Progenitor cell of endocrine pancreas (in vitro differentiated cells): ENCODE results near the gene ZBTB9. TPM values are rescaled to one million over a fixed set of nuclear protein-coding genes. Genes with fewer than 3 reads are reported as not detected.

Source experiments
- DNase-seq: peaks from one replicate; pipeline ENCODE4 v3.0.0; 2021; ENCODE audit warnings: low spot score; ENCODE audit not compliant: unreplicated experiment
- H3K27ac Mint-ChIP-seq: 2 replicates; pipeline ENCODE4 v1.8.0; 2021; ENCODE audit warnings: mild to moderate bottlenecking, moderate library complexity, mixed read lengths
- H3K27me3 Mint-ChIP-seq: 2 replicates; pipeline ENCODE4 v1.8.0; 2021; ENCODE audit warnings: mixed read lengths
- H3K36me3 Mint-ChIP-seq: 2 replicates; pipeline ENCODE4 v1.8.0; 2022; ENCODE audit warnings: mixed read lengths; ENCODE audit not compliant: insufficient read depth
- H3K4me1 Mint-ChIP-seq: 2 replicates; pipeline ENCODE4 v1.8.0; 2021; ENCODE audit warnings: low read depth, mixed read lengths
- H3K4me3 Mint-ChIP-seq: 2 replicates; pipeline ENCODE4 v1.8.0; 2021; ENCODE audit warnings: low read depth, mild to moderate bottlenecking, moderate library complexity, mixed read lengths
- H3K9me3 Mint-ChIP-seq: 2 replicates; pipeline ENCODE4 v1.8.0; 2021; ENCODE audit warnings: low read depth, mixed read lengths
- CTCF ChIP-seq: fragments of 200-600 bp; sonication (generic); IDR thresholded peaks from one replicate; pipeline ENCODE4 v1.5.0; 2021; ENCODE audit warnings: antibody characterized with exemption, mild to moderate bottlenecking; ENCODE audit not compliant: unreplicated experiment
- total RNA-seq: library from RNA; stranded (reverse); gene quantifications from 2 replicates; pipeline ENCODE4 v1.2.1, GENCODE V29; 2021

ZBTB9 gene
- total RNA-seq, 1 donor from 2014 or later, result 15.7 TPM

GRCh38 chr6:33417128-33417902, 37.1 kb upstream of the ZBTB9 start:
- H3K36me3 Mint-ChIP-seq, result peaks cover 8% of the 10 kb centered on the region
- TF ChIP-seq CTCF, result no peak
- no peaks in the 10 kb centered on the region for H3K9me3 Mint-ChIP-seq
- DNase-seq, result no peak
- peaks cover 39% of the 10 kb centered on the region for H3K4me1 Mint-ChIP-seq
- H3K4me3 Mint-ChIP-seq, result peak overlapping the region; percentile 98
- H3K27me3 Mint-ChIP-seq, result no peaks in the 10 kb centered on the region
- peak overlapping the region; percentile 99 for H3K27ac Mint-ChIP-seq

- DNase-seq, result peak; percentile 95
- Mint-ChIP-seq H3K27ac (peak within 1 kb of the TSS; percentile 99), H3K9me3 (no peaks in the 10 kb centered on the region), H3K4me1 (peaks cover 38% of the 10 kb centered on the region), H3K36me3 (peaks cover 8% of the 10 kb centered on the region), H3K4me3 (peak within 1 kb of the TSS; percentile 98), H3K27me3 (no peaks in the 10 kb centered on the region)
- TF ChIP-seq CTCF, result peak; percentile 43
These were observed 36.3 kb upstream of the ZBTB9 start, which contains the start of gene CUTA for GRCh38 chr6:33417903-33418689. CUTA (minus strand) TSS chr6:33418107; CDS start chr6:33418000, 107 bp downstream.

- DNase-seq, result no peak
- Mint-ChIP-seq H3K9me3 (no peaks in the 10 kb centered on the region), H3K27me3 (no peaks in the 10 kb centered on the region), H3K4me1 (peaks cover 39% of the 10 kb centered on the region), H3K4me3 (peak overlapping the region; percentile 98), H3K36me3 (peaks cover 8% of the 10 kb centered on the region), H3K27ac (peak overlapping the region; percentile 99)
- no peak for TF ChIP-seq CTCF
These were observed 35.6 kb upstream of the ZBTB9 start for GRCh38 chr6:33418690-33419291.

- no peaks in the 10 kb centered on the region for H3K27me3 Mint-ChIP-seq
These were observed 34.5 kb upstream of the ZBTB9 start, which contains the start of gene SYNGAP1 for GRCh38 chr6:33419580-33420490. SYNGAP1 (plus strand) TSS chr6:33420065; CDS start chr6:33420265, 200 bp downstream.

More at GRCh38 chr6:33419580-33420490, 34.5 kb upstream of the ZBTB9 start, which contains the start of gene SYNGAP1:
- Mint-ChIP-seq H3K36me3 (peaks cover 2% of the 10 kb centered on the region), H3K9me3 (no peaks in the 10 kb centered on the region), H3K4me3 (peak within 1 kb of the TSS; percentile 62), H3K27ac (peak within 1 kb of the TSS; percentile 99), H3K4me1 (peaks cover 45% of the 10 kb centered on the region)
- DNase-seq, result no peak
- no peak for TF ChIP-seq CTCF
